Glomerular visceral epithelial cell (primary cell): ENCODE results near the gene CEMP1.

Experiments
- DNase-seq: peaks from one replicate; pipeline ENCODE4 v3.0.0-alpha.2; 2016; ENCODE audit errors: extremely low spot score

Gene CEMP1

DNA sequence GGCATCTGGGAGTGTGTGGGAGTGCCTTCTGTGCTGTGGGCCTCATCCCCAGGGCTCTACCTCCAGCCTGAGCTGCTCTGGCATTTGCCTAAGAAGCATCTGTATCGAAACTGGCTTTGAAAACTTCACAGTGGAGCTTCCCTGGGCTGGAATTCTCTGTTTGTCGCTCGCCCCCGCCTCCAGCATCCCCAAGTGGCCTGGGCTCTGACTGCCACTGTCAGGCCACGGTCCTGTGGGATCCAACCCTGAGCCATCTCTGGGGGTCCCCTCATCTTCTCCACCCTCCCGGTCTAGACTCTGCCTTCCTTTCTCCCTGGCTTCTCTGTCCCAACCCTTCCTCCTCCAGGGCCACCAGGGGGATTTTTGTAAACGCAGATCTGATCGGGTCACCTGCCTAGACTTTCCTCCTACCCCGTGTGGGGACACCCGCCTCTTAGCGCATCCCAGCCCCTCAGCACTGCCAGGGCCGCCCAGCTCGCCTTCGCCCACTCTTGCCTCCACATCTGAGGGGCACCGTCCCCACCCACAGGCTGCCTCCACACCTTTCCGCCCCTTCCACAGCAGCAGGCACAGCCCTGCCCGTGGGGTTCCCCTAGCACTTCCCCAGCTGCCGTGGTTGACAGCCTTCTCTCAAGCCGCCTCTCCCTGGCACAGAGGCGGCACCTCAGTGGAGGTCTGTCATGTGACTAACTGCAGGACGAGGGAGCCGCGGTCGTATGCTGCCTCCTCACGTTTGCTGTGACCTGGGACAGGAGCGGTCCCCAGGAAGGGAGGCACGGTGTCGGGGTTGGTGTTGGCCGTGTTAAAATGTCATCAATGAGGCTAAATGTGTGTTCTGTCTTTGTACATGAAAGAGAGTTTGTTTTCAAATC is 44.3 kb downstream of the CEMP1 start:
- peak; percentile 56 for DNase-seq

DNA sequence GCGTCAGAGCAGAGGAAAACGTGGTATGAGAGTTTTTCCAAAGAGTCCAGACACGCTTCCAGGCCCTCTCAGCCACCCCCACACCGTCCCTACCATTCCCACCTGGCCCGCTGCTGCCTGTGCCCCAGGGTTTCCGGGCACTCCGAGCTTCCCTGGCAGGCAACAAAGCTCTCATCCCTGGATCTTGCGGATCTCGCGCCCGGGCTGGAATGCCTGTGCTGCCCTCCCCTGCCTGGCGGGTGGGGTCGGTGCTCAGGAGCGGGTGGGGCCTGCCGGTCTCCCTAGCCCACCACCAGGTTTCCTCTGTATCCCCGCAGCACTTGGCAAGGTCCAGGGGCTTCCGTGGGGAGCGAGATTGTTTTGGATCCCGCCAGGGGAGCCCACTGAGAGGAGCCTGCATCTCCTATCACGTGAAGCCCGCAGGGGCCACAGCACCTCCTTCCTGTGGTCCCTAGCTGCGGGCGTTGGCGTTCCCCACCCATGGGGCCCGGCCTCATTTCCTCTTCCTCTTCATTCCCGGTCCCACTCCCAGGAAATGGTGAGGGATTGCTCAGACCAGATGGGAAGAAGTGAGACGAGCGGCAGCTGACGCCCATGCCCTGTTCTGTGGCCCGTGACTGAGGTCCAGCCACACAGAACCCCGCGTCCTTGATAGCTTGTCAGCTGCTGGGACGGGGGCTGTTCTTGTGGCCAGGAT is 45.2 kb downstream of the CEMP1 start:
- no peak for DNase-seq

DNA sequence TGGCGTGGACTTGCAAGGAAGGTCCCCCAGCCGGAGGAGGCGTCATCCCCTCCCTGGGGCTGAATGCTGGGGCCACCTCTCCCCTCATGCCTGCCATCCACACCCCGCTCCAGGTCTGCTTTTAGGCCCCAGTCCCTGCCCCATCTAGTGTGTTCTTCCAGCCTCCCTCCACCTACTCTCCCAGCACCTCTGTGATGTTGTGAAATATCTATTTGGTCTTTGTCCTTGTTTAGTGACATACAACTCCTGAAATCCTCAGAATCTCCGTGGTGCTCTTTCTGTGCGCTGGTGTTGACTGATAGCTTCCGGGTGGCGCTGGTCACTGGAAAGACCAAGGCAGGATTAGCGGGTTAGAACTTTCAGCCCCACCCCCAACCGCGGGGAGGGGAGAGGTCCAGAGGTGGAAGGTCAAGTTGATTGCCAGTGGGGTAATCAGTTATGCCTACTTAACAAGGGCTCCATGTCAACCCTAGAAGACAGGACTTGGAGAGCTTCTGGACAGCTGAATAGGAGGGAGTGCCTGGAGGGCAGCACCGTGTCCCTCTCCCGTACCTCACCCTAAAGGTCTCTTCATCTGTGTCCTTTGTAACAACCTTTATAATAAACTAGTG is 46.2 kb downstream of the CEMP1 start:
- no peak for DNase-seq

DNA sequence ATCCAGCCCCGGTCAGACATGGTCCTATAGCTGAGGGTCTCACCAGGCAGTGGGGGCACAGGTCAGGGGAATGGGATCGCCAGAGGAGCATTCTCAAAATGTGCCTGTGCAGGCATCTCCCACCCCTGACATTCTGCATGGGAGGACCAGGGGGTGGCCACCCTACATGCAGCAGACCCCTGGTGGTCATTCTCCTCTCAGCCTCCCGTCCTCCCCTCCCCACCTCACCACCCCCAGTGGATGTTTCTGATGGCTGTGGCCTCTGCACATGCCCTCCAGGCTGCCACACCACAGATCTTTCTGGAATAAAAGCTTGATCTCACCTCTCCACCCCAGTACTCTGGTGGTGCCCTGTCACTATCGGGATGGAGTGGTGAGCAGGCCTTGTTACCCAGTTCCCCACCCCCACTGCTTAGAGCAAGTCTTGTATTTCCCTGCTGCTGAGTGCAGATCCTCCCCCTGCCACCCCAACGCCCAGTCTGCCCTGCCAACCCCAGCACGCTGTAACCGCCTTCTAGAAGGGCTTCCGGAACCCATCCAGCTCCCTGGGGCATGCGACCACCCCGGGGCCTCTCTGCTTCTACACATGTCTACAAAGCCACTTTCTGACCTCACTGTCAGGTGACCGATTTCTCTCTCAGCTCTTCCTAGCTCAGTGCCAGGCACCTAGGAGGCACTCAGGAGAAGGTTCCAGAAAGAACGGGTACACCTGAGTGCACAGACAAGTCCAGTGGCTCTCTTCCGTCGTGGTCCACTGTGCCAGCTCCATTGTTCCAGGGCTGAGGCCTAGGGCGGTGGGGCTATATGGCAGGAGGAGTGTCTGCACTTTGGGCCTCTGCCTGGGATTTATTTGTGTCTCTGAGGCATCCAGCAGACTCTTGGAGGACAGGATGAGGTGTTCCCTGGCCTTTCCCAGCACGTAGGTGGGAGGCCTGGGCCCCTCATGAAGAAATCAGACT is 47.0 kb downstream of the CEMP1 start:
- DNase-seq = no peak

DNA sequence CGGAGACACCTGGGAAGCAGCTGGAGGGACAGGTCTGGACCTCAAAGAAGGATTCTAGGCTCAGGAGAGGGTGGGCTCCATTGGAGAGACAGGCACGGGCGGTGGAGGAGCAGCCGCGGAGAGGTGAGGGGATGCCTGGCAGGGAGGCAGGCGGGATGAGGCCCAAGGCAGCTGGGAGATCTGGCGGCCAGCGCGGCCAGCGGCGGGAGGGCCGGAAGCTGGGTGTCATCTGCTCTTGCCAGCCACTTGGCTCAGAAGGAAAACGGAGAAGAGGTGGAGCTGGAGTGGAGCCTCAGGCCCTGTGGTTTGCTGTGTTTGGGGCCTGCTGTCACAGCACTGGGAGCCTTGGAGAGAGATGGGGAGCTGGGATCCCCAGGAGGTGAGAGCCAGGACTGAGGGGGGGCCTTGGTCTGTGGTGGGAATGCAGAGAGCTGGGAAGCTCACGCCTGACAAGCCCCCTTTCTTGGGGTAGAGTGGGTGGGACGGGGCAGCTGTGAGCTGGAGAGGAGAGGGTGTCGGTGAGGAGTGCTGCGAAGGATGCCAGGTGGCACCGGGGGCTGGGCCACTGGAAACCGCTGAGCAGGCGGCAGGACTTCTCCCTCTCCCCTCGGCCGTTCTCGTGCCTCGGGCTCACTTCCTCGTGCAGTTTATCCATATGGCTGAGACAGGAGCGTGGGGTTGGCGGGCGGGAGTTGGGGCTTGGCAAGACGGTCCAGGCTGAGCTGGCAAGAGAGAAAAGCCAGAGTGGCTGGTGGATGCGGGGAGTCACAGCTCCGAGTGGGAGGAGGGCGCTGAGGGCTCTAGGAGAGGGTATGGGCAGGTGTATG is 48.3 kb downstream of the CEMP1 start:
- DNase-seq = no peak

DNA sequence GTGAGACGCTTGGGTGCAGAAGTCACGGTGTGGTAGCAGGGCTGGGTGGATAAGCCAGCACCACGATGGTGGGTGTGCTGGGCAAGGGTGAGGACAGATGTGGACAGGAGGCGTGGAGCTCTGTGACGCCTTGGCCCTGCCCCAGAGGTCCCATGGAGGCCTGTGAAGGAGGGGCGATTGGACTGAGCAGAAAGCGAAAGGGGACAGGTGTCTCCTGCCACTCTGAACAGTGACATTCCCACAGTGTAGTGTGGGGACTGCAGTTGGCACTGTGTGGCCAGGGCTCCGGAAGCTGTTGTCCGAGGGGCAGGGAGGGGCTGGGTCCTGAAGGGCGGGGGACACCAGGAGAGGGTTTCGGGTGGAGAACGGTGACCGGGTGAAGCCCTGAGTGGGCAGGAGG is 49.0 kb downstream of the CEMP1 start:
- no peak for DNase-seq

DNA sequence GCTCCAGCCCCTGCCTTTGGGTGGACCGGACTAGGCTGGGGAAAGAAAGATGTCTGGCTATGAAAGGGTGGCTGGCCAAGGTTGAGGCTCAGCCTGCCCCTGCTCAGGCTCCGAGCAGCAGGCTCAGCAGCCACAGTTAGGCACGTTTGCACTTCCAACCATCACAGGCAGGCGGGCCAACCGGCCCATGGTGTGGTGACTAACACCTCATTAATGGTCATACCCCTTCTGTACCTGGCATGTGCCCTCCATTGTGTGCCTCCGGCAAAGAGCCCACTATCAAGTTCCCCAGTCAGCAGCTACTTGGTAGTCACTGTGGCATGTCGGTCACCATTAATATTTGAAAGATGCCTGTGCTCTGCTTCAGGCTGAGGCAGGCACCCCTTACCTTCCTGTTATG is 49.5 kb downstream of the CEMP1 start:
- no peak for DNase-seq

DNA sequence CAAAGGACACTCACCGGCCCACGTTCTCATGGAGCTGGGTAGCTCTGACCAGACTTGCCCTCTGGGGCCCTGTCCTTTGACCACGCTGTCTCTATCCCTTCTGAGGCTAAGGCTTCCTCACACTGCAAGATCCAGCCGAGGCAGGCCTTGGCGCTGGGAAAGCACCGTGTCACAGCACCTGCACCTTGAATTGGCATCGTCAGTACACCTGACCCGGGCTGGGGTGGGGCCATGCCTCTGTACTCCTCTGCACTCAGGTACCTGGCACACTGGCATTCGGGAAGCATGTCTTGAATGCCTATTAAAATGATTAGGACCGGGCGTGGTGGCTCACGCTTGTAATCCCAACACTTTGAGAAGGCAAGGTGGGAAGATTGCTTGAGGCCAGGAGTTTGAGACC is 50.3 kb downstream of the CEMP1 start:
- no peak for DNase-seq
